SU-DHL-6 (cell line): ENCODE data around the gene TNPO1.
A peak's percentile ranks its signal among the peaks of the same experiment; 100 is the strongest.

Experiments used
- H2AFZ ChIP-seq: fragments of 200-600 bp; sonication (generic); 2 replicates; pipeline ENCODE4 v1.6.1; 2014; ENCODE audit warnings: low read depth, mild to moderate bottlenecking, moderate library complexity, mixed read lengths, antibody characterized with exemption, low read length; ENCODE audit not compliant: severe bottlenecking
- H3F3A ChIP-seq: fragments of 200-600 bp; shearing (Covaris generic); 2 replicates; pipeline ENCODE4 v1.6.0; 2016; ENCODE audit warnings: antibody characterized with exemption, mild to moderate bottlenecking; ENCODE audit not compliant: insufficient read depth
- H3K27ac ChIP-seq: fragments of 200-600 bp; sonication (generic); 2 replicates; pipeline ENCODE4 v1.5.1; 2016; ENCODE audit warnings: low read depth, mild to moderate bottlenecking, low read length, moderate library complexity, mixed read lengths
- H3K27me3 ChIP-seq: fragments of 200-600 bp; sonication (generic), shearing (Covaris generic); 2 replicates; pipeline ENCODE4 v1.6.0; 2014; ENCODE audit warnings: mild to moderate bottlenecking, low read length
- H3K36me3 ChIP-seq: fragments of 200-600 bp; sonication (generic); 2 replicates; pipeline ENCODE4 v1.6.1; 2014; ENCODE audit warnings: mild to moderate bottlenecking, low read length, mixed read lengths
- H3K4me2 ChIP-seq: fragments of 300-600, 200-600 bp; shearing (Covaris generic), sonication (generic); 2 replicates; pipeline ENCODE4 v1.6.0; 2014; ENCODE audit warnings: low read length, low read depth, mild to moderate bottlenecking; ENCODE audit not compliant: poor library complexity, severe bottlenecking
- H3K4me3 ChIP-seq: fragments of 200-600 bp; sonication (generic); 2 replicates; pipeline ENCODE4 v1.5.1; 2014; ENCODE audit warnings: antibody characterized with exemption, low read length, mild to moderate bottlenecking, mixed read lengths; ENCODE audit not compliant: insufficient read depth, poor library complexity, severe bottlenecking
- H3K79me2 ChIP-seq: fragments of 200-600 bp; sonication (generic); 2 replicates; pipeline ENCODE4 v1.6.1; 2014; ENCODE audit warnings: mild to moderate bottlenecking, low read length, moderate library complexity; ENCODE audit not compliant: insufficient read depth
- H3K9ac ChIP-seq: fragments of 200-600 bp; sonication (generic); 2 replicates; pipeline ENCODE4 v1.7.0; 2014; ENCODE audit warnings: mild to moderate bottlenecking, low read length
- H3K9me2 ChIP-seq: fragments of 200-600 bp; sonication (generic); replicated peaks from 2 replicates; pipeline ENCODE4 v1.6.1; 2014; ENCODE audit warnings: low read length; ENCODE audit not compliant: insufficient read depth
- H3K9me3 ChIP-seq: fragments of 200-600 bp; sonication (generic); 2 replicates; pipeline ENCODE4 v1.6.1; 2014; ENCODE audit warnings: low read length, mixed read lengths; ENCODE audit not compliant: insufficient read depth
- H4K20me1 ChIP-seq: fragments of 200-600 bp; sonication (generic); 2 replicates; pipeline ENCODE4 v1.6.1; 2014; ENCODE audit warnings: low read depth, mild to moderate bottlenecking, antibody characterized with exemption, low read length, moderate library complexity, mixed read lengths
- EZH2phosphoT487 ChIP-seq: fragments of 200-600 bp; sonication (generic), shearing (Covaris generic); conservative IDR thresholded peaks from 2 replicates; pipeline ENCODE4 v1.6.1; 2018; ENCODE audit warnings: mild to moderate bottlenecking, antibody characterized with exemption, low read length, moderate library complexity, mixed read lengths
- TF ChIP-seq, protein P1 (sequence below): fragments of 200-600 bp; sonication (generic); IDR thresholded peaks from one replicate; pipeline ENCODE4 v1.5.1; 2017; ENCODE audit warnings: antibody characterized with exemption, mild to moderate bottlenecking, low read length, moderate library complexity; ENCODE audit not compliant: insufficient read depth, poor library complexity, severe bottlenecking

The TNPO1 gene

DNA sequence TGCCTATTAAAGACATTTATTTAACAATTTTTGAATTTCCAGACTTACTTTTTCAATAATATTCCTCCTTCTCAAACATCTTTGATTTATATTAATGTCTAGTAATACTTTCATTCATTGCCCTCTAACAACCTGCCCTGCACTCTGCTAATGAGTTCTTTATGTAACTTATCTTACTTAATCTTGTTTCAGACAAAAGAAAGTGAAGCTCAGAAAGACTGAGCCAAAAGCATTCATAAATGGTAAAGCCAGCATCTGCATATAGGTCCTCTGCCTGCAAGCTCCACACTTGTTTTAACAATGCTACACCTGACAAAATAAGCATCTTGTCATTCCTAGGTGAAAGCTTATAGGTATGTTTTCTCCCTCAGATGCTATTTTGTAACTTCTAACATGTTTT lies 2.4 kb upstream of the TNPO1 start:
- TF ChIP-seq EZH2phosphoT487 = no peak
- H3K9me3 ChIP-seq = no peaks in the 10 kb centered on the region
- no peaks in the 10 kb centered on the region for H3K27me3 ChIP-seq
- H3K4me3 ChIP-seq = no peak overlapping the region
- H3K9ac ChIP-seq = no peak overlapping the region
- no peaks in the 10 kb centered on the region for H3K79me2 ChIP-seq
- no peak overlapping the region for H3K27ac ChIP-seq
- no peaks in the 10 kb centered on the region for H3K36me3 ChIP-seq
- H3K9me2 ChIP-seq = no peaks in the 10 kb centered on the region
- H3F3A ChIP-seq = no peaks in the 10 kb centered on the region; the same call in 1 of the 2 replicates
- H2AFZ ChIP-seq = no peak overlapping the region
- no peaks in the 10 kb centered on the region for H4K20me1 ChIP-seq
- no peak overlapping the region for H3K4me2 ChIP-seq

DNA sequence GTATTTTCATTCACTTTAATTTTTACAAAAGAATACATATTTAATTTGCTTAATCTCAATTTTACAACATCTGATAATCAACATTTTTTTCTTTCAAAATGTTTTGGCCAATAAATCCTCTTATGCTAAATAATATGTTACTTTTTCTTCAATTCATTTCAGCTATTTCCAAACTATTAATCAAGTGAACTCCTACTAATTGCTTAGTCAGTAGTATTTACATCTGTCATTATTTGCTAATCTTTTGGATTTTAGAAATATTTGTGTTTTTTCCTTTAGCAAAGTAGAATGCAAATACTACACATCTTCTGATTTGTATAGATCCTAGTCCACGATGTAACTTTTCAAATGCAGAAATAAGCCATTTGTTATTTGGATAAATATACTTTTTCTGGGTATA lies 1.6 kb upstream of the TNPO1 start:
- TF ChIP-seq, protein P1, sequence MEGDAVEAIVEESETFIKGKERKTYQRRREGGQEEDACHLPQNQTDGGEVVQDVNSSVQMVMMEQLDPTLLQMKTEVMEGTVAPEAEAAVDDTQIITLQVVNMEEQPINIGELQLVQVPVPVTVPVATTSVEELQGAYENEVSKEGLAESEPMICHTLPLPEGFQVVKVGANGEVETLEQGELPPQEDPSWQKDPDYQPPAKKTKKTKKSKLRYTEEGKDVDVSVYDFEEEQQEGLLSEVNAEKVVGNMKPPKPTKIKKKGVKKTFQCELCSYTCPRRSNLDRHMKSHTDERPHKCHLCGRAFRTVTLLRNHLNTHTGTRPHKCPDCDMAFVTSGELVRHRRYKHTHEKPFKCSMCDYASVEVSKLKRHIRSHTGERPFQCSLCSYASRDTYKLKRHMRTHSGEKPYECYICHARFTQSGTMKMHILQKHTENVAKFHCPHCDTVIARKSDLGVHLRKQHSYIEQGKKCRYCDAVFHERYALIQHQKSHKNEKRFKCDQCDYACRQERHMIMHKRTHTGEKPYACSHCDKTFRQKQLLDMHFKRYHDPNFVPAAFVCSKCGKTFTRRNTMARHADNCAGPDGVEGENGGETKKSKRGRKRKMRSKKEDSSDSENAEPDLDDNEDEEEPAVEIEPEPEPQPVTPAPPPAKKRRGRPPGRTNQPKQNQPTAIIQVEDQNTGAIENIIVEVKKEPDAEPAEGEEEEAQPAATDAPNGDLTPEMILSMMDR = no peak
- TF ChIP-seq EZH2phosphoT487 = no peak
- H3K9ac ChIP-seq = no peak overlapping the region
- no peaks in the 10 kb centered on the region; the same call in 1 of the 2 replicates for H3F3A ChIP-seq
- no peaks in the 10 kb centered on the region for H3K27me3 ChIP-seq
- H3K4me2 ChIP-seq = no peak overlapping the region
- no peaks in the 10 kb centered on the region for H3K79me2 ChIP-seq
- no peaks in the 10 kb centered on the region for H4K20me1 ChIP-seq
- no peaks in the 10 kb centered on the region for H3K9me2 ChIP-seq
- H3K9me3 ChIP-seq = no peaks in the 10 kb centered on the region
- no peak overlapping the region for H3K27ac ChIP-seq
- H3K4me3 ChIP-seq = no peak overlapping the region
- H3K36me3 ChIP-seq = no peaks in the 10 kb centered on the region
- H2AFZ ChIP-seq = no peak overlapping the region

DNA sequence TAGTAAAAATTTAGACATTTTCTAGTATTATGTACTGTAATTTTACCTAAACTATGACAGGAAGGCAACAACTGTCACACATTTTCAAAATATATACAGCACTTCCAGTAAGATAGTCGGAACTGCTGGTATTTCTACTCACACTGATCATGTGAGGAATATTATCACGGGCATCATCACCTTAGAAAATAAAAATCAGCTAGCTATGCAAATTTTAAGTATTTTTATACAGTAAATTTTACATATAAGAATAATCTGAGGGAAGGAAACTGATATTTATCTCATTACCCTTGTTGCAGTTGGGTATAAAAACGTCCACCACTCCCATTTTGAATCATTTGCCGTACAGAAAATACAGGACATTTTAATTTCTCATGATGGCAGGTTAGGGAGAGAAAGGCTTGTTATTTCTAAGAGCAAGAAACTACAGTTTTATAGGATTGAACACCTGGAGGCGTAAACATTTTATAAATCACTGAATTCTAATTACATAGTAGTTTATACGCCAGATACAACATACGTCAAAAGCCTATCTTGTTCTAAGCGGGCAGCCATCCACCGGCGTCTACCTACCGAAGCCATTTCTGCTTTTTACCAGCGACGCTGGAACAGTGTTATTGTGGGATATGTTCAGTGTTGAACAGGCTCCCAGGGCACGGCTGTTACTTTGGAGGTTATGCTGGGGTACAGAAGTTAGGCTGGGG lies 729 bp upstream of the TNPO1 start:
- H3K4me3 ChIP-seq = peak overlapping the region; percentile 70
- H3K9me2 ChIP-seq = no peaks in the 10 kb centered on the region
- no peaks in the 10 kb centered on the region for H4K20me1 ChIP-seq
- no peaks in the 10 kb centered on the region; the same call in 1 of the 2 replicates for H3F3A ChIP-seq
- no peaks in the 10 kb centered on the region for H3K36me3 ChIP-seq
- H3K9ac ChIP-seq = peak overlapping the region; percentile 68
- no peak overlapping the region for H3K27ac ChIP-seq
- no peaks in the 10 kb centered on the region for H3K79me2 ChIP-seq
- no peaks in the 10 kb centered on the region for H3K9me3 ChIP-seq
- H3K4me2 ChIP-seq = peak overlapping the region; percentile 79
- no peaks in the 10 kb centered on the region for H3K27me3 ChIP-seq
- TF ChIP-seq, protein P1 = no peak
- TF ChIP-seq EZH2phosphoT487 = no peak
- peak overlapping the region; percentile 83 for H2AFZ ChIP-seq

DNA sequence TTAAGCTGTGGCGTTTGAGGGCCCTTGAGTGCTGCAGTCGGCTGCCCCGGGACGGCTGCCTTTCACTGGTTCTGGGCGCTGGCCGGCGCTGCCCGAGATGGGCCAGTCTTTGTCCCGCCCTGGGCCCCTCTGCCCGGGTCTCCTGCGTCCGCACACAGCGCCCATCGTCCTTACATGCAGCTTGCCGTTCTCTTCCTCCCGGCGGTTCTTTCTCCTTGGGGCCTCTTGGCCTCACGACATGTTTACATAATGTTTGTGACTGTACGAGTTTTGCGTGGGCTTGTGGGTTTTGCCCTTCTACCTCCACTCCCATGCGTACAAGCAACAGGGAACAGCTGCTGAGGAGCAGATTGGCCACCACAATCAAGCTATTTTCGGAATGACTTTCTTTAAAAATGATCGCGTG lies 618 bp downstream of the TNPO1 start:
- no peaks in the 10 kb centered on the region for H3K9me2 ChIP-seq
- H4K20me1 ChIP-seq = no peaks in the 10 kb centered on the region
- H3K27ac ChIP-seq = no peak overlapping the region; the same call in 1 of the 2 replicates
- H3K9ac ChIP-seq = peak overlapping the region; percentile 68
- no peaks in the 10 kb centered on the region; the same call in 1 of the 2 replicates for H3F3A ChIP-seq
- peak overlapping the region; percentile 95 for H2AFZ ChIP-seq
- H3K36me3 ChIP-seq = no peaks in the 10 kb centered on the region
- no peaks in the 10 kb centered on the region for H3K27me3 ChIP-seq
- H3K4me2 ChIP-seq = peak overlapping the region; percentile 79
- H3K79me2 ChIP-seq = no peaks in the 10 kb centered on the region
- H3K9me3 ChIP-seq = no peaks in the 10 kb centered on the region
- peak overlapping the region; percentile 70 for H3K4me3 ChIP-seq
- TF ChIP-seq EZH2phosphoT487 = no peak
- TF ChIP-seq, protein P1 = no peak
